Endothelial cell of umbilical vein (primary cell): ENCODE data around the gene GPATCH2L. TPM values are rescaled to one million over a fixed set of nuclear protein-coding genes. Genes with fewer than 3 reads are reported as not detected.

Experiments used
- BruUV-seq: library from RNA; stranded (reverse); fragments of 400-500 nt; replicated peaks from 2 replicates; lab custom pipeline; 2021; lab: Mats Ljungman, UMichigan
- CTCF ChIA-PET: fragments of 300-600, 350-600 bp; sonication (Branson Sonifier 250); formaldehyde crosslinking; loops from one replicate; lab custom pipeline; 2021; ENCODE audit warnings: antibody characterized with exemption, inconsistent platforms; lab: Charles Lee
- POLR2A ChIA-PET: fragments of 300-600, 350-600 bp; sonication (Branson Sonifier 250); formaldehyde crosslinking; loops from one replicate; lab custom pipeline; 2021; ENCODE audit warnings: antibody characterized with exemption, inconsistent platforms; lab: Charles Lee
- DNase-seq: peaks from one replicate; pipeline ENCODE4 v3.0.0-alpha.2; 2011; ENCODE audit warnings: low read depth, low spot score
- FAIRE-seq: peaks from 2 replicates; lab custom pipeline; 2011; peaks lifted over from hg19 to GRCh38; lab: Jason Lieb, UNC
- H2AFZ ChIP-seq: 2 replicates; pipeline ENCODE4 v1.6.0; 2012; ENCODE audit warnings: low read depth, low read length, control low read depth, inconsistent platforms
- H3K27ac ChIP-seq: 2 replicates; pipeline ENCODE4 v1.5.1; 2011; ENCODE audit warnings: low read depth, mild to moderate bottlenecking, control low read depth, low read length, moderate library complexity; ENCODE audit not compliant: insufficient read depth
- H3K27me3 ChIP-seq, 2 experiments: 2 replicates each; pipeline versions ENCODE4 v1.6.0 to v1.6.1; 2011; ENCODE audit warnings: low read length in 2 of 2, mixed read lengths in 1 of 2; ENCODE audit not compliant: control insufficient read depth in 2 of 2, insufficient read depth in 2 of 2
- H3K36me3 ChIP-seq, 2 experiments: 2 replicates in 1 of 2; 3 replicates in 1 of 2; pipeline ENCODE4 v1.5.1; 2011; ENCODE audit warnings: low read length in 2 of 2, mild to moderate bottlenecking in 1 of 2, moderate library complexity in 1 of 2; ENCODE audit not compliant: control insufficient read depth in 2 of 2, insufficient read depth in 2 of 2; ENCODE audit errors: extremely low read depth in 1 of 2
- H3K4me1 ChIP-seq: 3 replicates; pipeline ENCODE4 v1.5.1; 2011; ENCODE audit warnings: mild to moderate bottlenecking, low read length; ENCODE audit not compliant: control insufficient read depth, insufficient read depth; ENCODE audit errors: extremely low read depth
- H3K4me2 ChIP-seq: 2 replicates; pipeline ENCODE4 v1.6.1; 2011; ENCODE audit warnings: low read length, control low read depth, mixed read lengths; ENCODE audit not compliant: insufficient read depth
- H3K4me3 ChIP-seq, 3 experiments: fragments of 200-600 bp in 1 of 3; sonication (generic), shearing (Covaris generic) in 1 of 3; replicated peaks in 1 of 3; 2 replicates each; pipeline ENCODE4 v1.5.1; 2011 to 2016; ENCODE audit warnings: control low read depth in 3 of 3, low read length in 3 of 3, mild to moderate bottlenecking in 2 of 3, inconsistent platforms in 1 of 3, low read depth in 1 of 3, moderate library complexity in 1 of 3; ENCODE audit not compliant: insufficient read depth in 1 of 3
- H3K79me2 ChIP-seq: 2 replicates; pipeline ENCODE4 v1.6.0; 2012; ENCODE audit warnings: low read length, inconsistent platforms; ENCODE audit not compliant: control insufficient read depth, insufficient read depth
- H3K9ac ChIP-seq: replicated peaks from 2 replicates; pipeline ENCODE3; 2011; ENCODE audit warnings: low read length, control low read depth; ENCODE audit not compliant: insufficient read depth; ENCODE audit errors: extremely low read depth
- H3K9me1 ChIP-seq: replicated peaks from 3 replicates; pipeline ENCODE4 v1.6.0; 2011; ENCODE audit warnings: mild to moderate bottlenecking, low read length; ENCODE audit not compliant: control insufficient read depth, insufficient read depth; ENCODE audit errors: extremely low read depth
- H3K9me3 ChIP-seq: replicated peaks from 2 replicates; pipeline ENCODE4 v1.5.1; 2012; ENCODE audit warnings: low read length, inconsistent platforms; ENCODE audit not compliant: control insufficient read depth, insufficient read depth
- H4K20me1 ChIP-seq: replicated peaks from 2 replicates; pipeline ENCODE3; 2011; ENCODE audit warnings: mild to moderate bottlenecking, low read length; ENCODE audit not compliant: control insufficient read depth, insufficient read depth; ENCODE audit errors: extremely low read depth
- CTCF ChIP-seq, 2 donors: IDR thresholded peaks; 1 replicate in 1 of 2; 2 replicates in 1 of 2; pipeline ENCODE4 v1.5.1; 2011; ENCODE audit warnings: low read length in 2 of 2, mild to moderate bottlenecking in 2 of 2, moderate library complexity in 2 of 2, control low read depth in 1 of 2, inconsistent platforms in 1 of 2, low read depth in 1 of 2; ENCODE audit not compliant: insufficient read depth in 1 of 2; ENCODE audit errors: extremely low read depth in 1 of 2
- EZH2 ChIP-seq: IDR thresholded peaks from 2 replicates; pipeline ENCODE4 v1.6.1; 2012; ENCODE audit warnings: borderline replicate concordance, low read depth, mild to moderate bottlenecking, moderate library complexity, low read length, inconsistent platforms; ENCODE audit not compliant: severe bottlenecking
- FOS ChIP-seq: IDR thresholded peaks from 2 replicates; pipeline ENCODE4 v1.6.1; 2011; ENCODE audit warnings: mild to moderate bottlenecking, low read length, moderate library complexity, borderline replicate concordance; ENCODE audit not compliant: insufficient read depth
- GATA2 ChIP-seq: IDR thresholded peaks from 2 replicates; pipeline ENCODE4 v1.7.0; 2011; ENCODE audit warnings: low read depth, mild to moderate bottlenecking, moderate library complexity, mixed read lengths, low read length; ENCODE audit not compliant: insufficient read length, insufficient read depth
- JUN ChIP-seq: IDR thresholded peaks from 2 replicates; pipeline ENCODE4 v1.6.1; 2011; ENCODE audit warnings: borderline replicate concordance, low read depth; ENCODE audit not compliant: insufficient read length, insufficient read depth
- MAX ChIP-seq: IDR thresholded peaks from 2 replicates; pipeline ENCODE4 v1.6.1; 2011; ENCODE audit not compliant: insufficient read depth, insufficient read length
- MYC ChIP-seq: IDR thresholded peaks from one replicate; pipeline ENCODE4 v1.6.1; 2011; ENCODE audit warnings: mild to moderate bottlenecking, low read depth, low read length
- POLR2A ChIP-seq: IDR thresholded peaks from 2 replicates; pipeline ENCODE4 v1.6.1; 2012; ENCODE audit warnings: low read depth, mild to moderate bottlenecking, control low read depth, low read length
- POLR2AphosphoS5 ChIP-seq: IDR thresholded peaks from 2 replicates; pipeline ENCODE4 v1.6.1; 2012; ENCODE audit warnings: low read depth, mild to moderate bottlenecking, control low read depth, low read length, moderate library complexity; ENCODE audit not compliant: insufficient read depth
- dilution Hi-C: fragments of 300-500 bp; cut with MboI; formaldehyde crosslinking; loops from one replicate; pipeline ENCODE4 v1.15.0; 2019; ENCODE audit warnings: low sequenced_read_pairs; ENCODE audit not compliant: extremely low pct_ligation_motif_present
- intact Hi-C: fragments of 100-400 bp; cut with micrococcal nuclease; formaldehyde crosslinking; loops from one replicate; pipeline ENCODE4 v1.10.0; 2022
- polyA plus RNA-seq, 4 experiments: library from polyadenylated mRNA; depleted of rRNA in 3 of 4; stranded (reverse) in 3 of 4; unstranded in 1 of 4; fragments of >200 nt; gene quantifications; 2 replicates each; pipeline versions ENCODE4 v1.2.1 to v1.2.3, GENCODE V29; 2011 to 2012; ENCODE audit warnings: missing spikeins in 1 of 4
- total RNA-seq: library from RNA; stranded (reverse); gene quantifications from 2 replicates; pipeline ENCODE4 v1.2.3, GENCODE V29; 2021

The GPATCH2L gene
- total and polyA plus RNA-seq, 2 donors (not counting 3 experiments of a cell fraction or from before 2014, with no cell fraction given): 23.3 to 40.0 TPM

GRCh38 chr14:76257842-76258397 is 106.2 kb downstream of the GPATCH2L start:
- no peak overlapping the region for H3K4me2 ChIP-seq
- no peaks in the 10 kb centered on the region for H3K36me3 ChIP-seq
- FAIRE-seq (no peak), DNase-seq (no peak)
- no peak overlapping the region for H3K27ac ChIP-seq
- no peak overlapping the region for H2AFZ ChIP-seq
- H4K20me1 ChIP-seq: no peaks in the 10 kb centered on the region
- no peak overlapping the region for H3K9ac ChIP-seq
- H3K4me1 ChIP-seq: no peaks in the 10 kb centered on the region
- BruUV-seq: no TSS peak
- peaks cover 0 to 2% of the 10 kb centered on the region in 2 experiments for H3K27me3 ChIP-seq
- dilution Hi-C loops (no loop called here), intact Hi-C loops (no loop called here)
- no peaks in the 10 kb centered on the region for H3K9me3 ChIP-seq
- TF ChIP-seq POLR2AphosphoS5 (no peak), JUN (no peak), GATA2 (no peak), POLR2A (no peak), FOS (no peak), MAX (no peak), EZH2 (no peak), MYC (no peak), CTCF (IDR thresholded peaks at IDR 0.05; ENCODE audit: extremely low read depth in 1 of 2, insufficient read depth in 1 of 2, low read depth in 1 of 2, low read length in 2 of 2) (no peak)
- CTCF ChIA-PET: interaction anchor here (2.3 kb wide), 1 partner anchor 9 kb away, joined by 8 read pairs; no protein-coding TSS in a partner anchor
- no peaks in the 10 kb centered on the region for H3K79me2 ChIP-seq
- POLR2A ChIA-PET: no interaction called here
- H3K4me3 ChIP-seq: no peak overlapping the region
- H3K9me1 ChIP-seq: no peaks in the 10 kb centered on the region
